NCI-H524 treated with DMSO at 0.1 percent for 48 hours (cell line): ENCODE measurements around the gene TMEM141.
"Not testable (repeated sequence)": the region's sequence is repeated elsewhere in the genome, so short reads cannot be mapped to it uniquely, and the experiment has no call there.

Source experiments
- DNase-seq: peaks from one replicate; lab custom pipeline; 2025; lab: John Stamatoyannopoulos, UW

TMEM141 gene

GRCh38 chr9:136794281-136794999, 3.3 kb downstream of the TMEM141 start:
- DNase-seq, result no peak

DNA sequence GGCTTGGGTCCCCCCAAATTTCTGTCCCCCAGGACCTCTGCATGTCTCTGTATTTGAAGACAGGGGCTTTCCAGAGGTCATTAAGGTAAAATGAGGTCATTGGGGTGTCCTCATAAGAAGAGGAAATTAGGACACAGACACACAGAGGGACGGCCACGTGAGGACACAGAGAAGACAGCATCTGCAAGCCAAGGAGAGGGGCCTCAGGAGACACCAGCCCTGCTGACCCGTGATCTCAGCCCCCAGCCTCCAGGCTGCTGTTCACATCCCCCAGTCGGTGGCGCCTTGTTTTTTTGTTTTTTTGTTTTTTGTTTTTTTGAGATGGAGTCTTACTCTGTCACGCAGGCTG, 3.8 kb downstream of the TMEM141 start:
- no peak for DNase-seq

DNA sequence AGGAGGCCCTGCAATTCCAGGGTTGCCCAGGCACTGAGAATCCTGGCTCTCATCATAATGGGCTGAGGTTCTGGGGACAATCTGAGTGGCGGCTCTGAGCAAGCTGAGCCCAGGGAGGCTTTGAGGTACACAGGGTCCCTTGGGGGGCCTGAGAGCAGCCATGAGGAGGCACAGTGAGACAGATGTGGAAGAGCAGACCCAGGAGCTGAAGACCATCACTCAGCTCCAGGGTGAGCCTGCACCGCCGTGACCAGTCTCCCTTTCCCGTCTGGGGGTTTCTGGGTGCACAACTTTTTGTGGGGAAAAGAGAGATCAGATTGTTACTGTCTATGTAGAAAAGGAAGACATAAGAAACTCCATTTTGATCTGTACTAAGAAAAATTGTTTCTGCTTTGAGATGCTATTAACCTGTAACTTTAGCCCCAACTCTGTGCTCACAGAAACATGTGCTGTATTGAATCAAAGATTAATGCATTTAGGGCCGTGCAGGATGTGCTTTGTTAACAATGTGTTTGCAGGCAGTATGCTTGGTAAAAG, 5.2 kb downstream of the TMEM141 start, which contains the start of gene CCDC183:
TSS of gene CCDC183 (plus strand) at position 101 of the 537 bp plus-strand sequence. CDS start at position 161, 60 bp downstream.
- no peak for DNase-seq

DNA sequence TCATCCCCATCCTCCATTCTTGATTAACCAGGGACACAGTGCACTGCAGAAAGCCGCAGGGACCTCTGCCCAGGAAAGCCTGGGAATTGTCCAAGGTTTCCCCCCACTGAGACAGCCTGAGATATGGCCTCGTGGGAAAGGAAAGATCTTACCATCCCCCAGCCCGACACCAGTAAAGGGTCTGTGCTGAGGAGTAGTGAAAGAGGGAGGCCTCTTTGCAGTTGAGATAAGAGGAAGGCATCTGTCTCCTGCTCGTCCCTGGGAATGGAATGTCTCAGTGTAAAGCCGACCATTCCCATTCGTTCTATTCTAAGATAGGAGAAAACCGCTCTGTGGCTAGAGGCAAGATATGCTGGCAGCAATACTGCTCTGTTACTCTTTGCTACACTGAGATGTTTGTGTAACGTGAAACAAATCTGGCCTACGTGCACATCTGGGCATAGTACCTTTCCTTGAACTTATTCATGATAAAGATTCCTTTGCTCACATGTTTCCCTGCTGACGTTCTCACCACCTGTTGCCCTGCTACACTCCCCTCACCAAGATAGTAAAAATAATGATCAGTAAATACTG, 5.7 kb downstream of the TMEM141 start:
- DNase-seq, result not testable (repeated sequence)

GRCh38 chr9:136798708-136799078, 7.5 kb downstream of the TMEM141 start:
- DNase-seq, result no peak

DNA sequence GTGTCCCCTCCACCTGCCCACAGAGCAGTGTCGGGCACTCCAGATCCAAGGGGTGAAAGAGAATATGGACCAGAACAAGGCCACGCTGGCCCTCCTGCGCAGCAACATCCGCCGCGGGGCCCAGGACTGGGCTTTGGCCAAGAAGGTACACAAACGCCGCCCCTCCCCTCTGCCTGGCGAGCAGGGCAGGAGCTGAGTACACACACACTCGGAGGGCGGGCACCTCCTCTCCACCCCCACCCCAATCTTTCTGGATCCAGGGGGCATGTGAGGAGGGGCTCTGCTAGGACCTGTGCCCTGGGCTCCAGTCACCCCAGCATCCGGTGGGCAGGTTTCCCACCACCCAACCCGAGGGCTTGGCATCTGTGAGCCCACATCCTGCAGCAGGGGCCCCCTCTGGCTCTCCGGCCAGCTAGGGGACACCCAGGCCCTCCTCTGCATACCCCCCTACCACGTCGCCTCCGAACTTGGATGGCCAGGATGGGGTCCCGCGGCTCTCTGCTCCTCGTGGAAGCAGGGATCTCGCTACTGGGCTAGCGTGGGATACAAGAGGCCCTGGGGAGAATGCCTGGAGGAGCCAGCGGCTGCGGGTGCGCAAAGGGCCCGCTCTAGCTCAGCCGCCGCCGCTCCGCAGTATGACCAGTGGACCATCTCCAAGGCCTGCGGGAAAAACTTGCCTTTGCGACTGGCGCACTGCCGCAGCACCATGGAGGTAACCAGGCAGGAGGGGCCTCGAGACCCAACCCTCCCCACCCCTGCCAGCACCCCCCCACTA, 8.1 kb downstream of the TMEM141 start:
- DNase-seq, result no peak

GRCh38 chr9:136799854-136800657, 8.9 kb downstream of the TMEM141 start:
- peak; percentile 73 for DNase-seq

GRCh38 chr9:136802321-136802720, 11.2 kb downstream of the TMEM141 start:
- no peak for DNase-seq

DNA sequence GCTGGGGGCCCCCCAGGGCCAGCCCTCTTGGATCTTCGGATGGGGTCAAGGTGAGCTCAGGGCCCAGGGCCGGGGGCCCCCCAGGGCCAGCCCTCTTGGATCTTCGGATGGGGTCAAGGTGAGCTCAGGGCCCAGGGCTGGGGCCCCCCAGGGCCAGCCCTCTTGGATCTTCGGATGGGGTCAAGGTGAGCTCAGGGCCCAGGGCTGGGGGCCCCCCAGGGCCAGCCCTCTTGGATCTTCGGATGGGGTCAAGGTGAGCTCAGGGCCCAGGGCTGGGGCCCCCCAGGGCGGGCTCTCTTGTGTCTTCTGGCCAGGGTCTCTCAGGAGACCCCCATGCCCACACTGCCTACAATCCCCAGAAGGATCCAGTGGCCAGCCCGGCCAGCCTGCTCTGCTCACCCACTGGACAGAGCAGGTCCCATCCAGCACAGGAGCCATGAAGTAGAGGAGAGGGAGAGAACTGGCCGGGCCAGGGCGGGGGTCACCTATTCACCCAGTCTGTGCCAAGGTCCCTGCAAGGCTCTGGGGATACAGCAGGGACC, 11.9 kb downstream of the TMEM141 start:
- DNase-seq, result not testable (repeated sequence)

DNA sequence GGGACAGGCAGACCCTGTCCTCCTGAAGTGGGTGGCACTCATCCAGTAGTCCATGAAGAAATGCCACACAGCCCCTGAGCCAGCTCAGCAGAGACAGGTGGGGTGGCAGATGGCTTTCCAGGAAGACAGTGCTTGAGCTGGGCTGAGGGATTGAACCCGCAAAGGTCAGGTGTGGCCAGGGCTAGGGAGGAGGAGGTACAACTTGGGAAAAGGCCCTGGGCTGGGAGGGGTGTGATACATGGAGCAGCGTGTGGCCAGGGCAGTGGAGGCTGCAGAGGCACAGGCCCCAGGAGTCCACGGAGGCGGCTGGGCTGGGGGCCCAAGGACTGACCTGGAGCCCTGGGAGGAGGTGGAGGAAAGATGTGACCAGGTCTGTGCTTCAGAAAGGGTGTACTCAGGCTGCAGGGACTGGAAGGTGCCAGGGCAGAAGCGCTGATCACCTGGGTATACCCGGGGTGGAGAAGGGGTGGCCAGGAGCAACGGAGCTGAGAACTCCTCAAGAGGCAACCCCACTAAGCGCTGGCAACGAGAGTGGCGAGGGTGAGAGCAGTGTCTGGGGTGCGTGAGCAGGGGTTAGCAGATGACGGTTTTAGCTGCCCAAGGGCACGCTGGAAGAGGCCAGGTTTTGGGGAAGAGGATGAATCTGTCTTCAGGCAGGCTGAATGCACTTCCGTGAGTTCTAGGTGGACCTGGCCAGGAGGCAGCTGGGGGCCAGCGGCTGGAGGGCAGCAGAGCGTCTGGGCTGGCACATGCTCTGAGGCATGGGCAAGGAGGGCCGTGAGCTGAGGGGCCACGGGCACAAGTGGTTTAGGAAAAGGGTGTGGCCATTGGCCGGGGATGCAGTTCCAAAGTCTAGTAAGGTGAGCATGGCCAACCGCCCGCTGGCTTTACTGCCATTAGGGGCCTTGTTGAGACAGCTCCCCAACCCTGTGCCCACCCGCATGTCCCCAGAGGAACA, 12.7 kb downstream of the TMEM141 start:
- DNase-seq, result peak; percentile 62

DNA sequence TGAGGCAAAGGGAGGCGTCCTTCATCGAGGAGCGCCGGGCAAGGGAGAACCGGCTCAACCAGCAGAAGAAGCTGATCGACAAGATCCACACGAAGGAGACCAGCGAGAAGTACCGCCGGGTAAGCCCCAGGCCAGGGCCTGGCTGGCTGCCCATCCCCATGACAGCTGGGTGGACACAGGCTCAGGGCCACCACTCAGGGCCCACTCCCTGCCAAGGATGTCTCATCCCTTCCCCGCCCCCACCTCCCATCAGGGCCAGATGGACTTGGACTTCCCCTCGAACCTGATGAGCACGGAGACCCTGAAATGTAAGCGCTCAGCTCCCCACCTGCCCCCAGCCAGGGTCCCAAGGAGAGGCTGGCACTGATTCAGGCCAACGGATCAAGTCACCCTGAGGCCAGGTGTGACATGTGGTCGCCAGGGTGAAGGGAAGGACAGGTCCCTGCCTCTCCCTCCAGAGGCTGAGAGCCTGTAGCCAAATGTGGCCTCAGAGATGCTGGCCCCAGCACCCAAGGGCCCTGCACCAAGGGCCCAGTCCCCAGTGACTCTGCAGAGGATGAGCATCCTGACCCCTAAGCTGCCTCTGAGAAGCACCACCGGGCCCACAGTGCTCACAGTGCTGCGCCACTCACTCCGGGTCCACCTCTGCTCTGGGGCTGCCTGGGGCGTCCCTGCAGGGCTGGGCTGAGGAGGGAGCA, 13.5 kb downstream of the TMEM141 start:
- no peak for DNase-seq

DNA sequence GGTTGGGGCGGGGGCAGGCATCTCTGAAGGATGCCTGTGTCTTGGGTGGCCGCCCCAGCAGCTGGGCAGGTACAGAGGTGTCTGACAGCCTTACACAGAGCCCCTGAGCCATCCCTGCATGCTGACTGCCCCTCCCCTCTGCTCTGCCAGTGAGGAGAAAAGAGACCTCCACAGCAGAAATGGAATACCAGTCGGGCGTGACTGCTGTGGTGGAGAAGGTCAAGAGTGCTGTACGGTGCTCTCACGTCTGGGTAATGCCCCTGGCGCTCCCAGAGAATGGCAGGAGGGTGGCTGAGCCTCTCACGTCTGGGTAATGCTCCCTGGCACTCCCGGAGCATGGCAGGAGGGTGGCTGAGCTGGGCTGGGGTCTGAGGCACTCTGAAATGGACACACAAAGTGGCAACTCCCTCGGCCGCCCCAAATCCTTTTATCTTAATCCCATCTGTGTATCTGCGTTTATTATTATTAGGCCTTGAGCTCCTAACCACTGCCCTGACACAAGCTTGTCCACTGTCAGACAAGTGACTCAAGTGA, 14.1 kb downstream of the TMEM141 start:
- DNase-seq, result no peak

DNA sequence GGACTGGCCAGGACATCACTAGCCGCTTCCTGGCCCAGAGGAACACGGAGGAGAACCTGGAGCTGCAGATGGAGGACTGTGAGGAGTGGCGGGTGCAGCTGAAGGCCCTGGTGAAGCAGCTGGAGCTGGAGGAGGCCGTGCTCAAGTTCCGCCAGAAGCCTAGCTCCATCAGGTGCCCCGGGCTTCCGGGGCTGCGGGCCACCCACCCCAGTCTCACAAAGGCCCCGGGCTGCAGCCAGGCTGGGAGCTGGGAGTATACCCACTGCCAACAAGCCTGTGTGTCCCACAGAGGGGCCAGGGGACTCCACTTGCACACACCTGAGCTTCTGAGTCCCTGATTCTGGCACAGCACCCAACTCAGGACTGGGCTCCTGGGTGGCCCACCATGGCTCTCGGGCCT, 14.9 kb downstream of the TMEM141 start:
- DNase-seq, result no peak

DNA sequence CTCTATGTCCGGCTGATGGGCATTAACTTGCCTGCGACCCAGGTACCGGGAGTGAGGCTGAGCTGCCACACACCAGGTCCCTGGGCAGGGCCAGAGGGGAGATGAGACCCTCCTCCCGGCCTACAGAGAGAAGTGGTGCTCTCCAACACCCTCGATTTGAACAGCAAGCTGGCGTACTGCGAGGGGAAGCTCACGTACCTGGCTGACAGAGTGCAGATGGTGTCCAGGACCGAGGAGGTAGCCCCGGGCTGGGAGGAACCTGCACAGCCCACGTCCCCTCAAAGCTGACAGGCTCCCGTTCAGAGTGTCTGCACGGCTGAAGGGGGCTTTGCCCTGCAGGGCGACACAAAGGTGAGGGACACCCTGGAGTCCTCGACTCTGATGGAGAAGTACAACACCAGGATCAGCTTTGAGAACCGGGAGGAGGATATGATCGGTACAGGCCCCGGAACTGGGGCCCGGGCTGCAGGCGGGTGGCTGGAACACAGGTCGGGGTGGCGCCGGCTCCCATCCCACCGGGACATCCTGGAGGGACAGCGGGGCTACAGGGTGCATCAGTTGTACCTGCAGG, 15.6 kb downstream of the TMEM141 start:
- no peak for DNase-seq

- no peak for DNase-seq
These were observed 16.3 kb downstream of the TMEM141 start, which contains the start of gene RABL6 for GRCh38 chr9:136807281-136808074. TSS of gene RABL6 (plus strand) at chr9:136807948. CDS start at chr9:136808197, 249 bp downstream.

GRCh38 chr9:136808075-136808805, 17.1 kb downstream of the TMEM141 start:
- no peak for DNase-seq

GRCh38 chr9:136808806-136809158, 17.6 kb downstream of the TMEM141 start:
- no peak for DNase-seq
